ENCODE data around the gene ISG20L2.

Gene ISG20L2

DNA sequence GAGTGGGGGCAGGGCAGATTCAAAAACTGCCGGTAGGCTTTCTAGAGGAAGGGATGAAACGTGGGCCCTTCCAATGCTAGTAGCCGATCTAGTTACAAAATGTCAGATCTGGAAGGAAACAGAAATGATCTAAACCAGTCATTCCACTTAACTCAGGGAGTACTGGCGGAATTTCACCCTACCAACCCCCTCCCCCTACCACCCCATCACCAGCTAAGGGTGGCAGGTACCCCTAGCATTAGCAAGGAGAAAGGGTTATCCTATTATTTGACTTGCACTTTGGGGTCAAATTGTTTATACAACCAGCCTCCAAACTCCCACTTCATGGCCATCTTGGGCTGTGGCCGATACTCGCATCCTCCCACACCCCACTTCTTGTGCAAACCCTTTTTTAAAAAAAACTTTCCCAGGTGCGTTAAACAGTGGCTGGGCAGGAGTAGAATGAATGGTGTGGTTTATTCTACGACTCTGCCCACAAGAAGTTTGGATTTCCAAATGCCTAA lies 13.0 kb upstream of the ISG20L2 start:
- DNase-seq (ENCODE audit: extremely low read depth in 1 of 2, low read depth in 1 of 2) = no peak

DNA sequence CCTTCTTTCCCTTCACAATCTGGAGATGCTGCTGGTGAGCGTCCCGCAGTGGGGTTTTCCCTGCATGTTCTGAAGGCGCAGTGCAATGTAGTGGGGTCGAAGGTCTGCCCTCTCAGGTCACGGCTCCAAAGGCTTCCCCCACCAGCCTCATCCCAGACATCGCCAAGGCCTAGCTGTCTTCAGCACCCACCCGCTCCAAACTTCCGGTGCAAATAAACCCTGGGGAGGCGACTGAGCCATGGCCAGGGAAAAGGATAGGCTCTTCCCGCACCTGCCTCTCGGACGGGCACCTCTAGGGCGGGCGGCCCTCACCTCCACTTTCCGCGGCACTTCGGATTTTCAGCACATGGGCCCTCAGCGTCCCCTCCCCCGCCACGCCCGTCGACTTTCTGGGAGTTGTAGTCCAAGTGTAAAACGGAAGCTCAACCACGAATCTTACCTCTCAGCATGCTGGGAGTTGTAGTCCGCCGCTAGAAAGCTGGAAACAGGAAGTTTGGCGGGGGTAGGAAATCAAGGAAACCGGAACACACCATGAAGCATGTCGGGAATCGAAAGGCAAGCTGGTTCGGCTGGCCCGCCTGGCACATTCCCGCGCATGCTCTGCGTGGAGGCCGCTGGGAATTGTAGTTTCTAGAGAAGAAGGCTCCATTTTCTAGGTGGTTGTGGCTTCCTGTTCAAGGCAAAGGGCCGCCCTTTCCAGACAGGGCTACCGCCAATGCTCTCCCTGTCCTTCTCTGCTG lies 12.3 kb upstream of the ISG20L2 start, which contains the start of gene MRPL24:
TSS of gene MRPL24 (minus strand) at position 348 of the 740 bp plus-strand sequence. CDS start 2,384 bp downstream, outside the sequence.
- DNase-seq (ENCODE audit: extremely low read depth in 1 of 2, low read depth in 1 of 2) = peak; percentile 86 to 96

DNA sequence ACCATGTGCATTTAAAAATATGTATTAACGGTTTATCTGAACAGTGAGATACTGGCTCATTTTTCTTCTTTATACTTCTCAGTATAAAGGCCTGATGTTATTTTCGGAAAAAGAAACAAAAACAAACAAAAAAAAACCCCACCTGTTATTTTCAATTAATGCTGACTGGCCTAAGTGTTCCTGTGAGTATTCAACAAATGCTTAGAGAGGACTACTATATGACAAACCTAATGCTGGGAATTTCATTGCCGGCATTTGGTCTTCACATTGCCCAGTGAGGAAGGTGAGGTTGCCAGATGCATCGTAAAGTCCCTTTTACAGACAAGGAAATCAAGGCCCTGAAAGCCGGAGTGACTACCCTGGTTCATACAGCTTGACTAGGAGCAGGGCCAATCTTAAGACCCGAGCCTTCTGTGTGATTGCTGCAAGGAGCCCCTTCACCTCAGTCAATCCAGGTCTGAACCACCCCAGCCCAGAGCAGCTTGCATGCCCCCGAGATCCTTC lies 11.7 kb upstream of the ISG20L2 start:
- DNase-seq (ENCODE audit: extremely low read depth in 1 of 2, low read depth in 1 of 2) = no peak

DNA sequence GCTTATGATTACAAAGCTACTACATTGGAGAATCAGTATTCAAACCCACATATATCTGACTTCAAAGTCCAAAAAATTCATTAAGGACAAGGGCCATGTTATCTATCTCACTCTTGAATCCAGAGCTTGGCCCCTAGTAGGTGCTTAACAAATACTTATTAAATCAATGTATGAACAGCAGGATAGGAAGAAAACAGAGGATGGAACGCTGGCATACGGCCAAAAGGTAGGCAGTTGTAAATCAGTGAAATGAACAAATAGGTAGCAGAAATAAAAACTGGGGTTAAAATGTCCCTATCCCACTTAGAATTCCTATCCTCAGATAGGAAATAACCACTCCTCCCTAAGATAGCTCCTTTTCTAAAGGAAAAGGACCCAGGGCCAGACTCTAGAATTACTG lies 10.3 kb upstream of the ISG20L2 start:
- no peak for DNase-seq (ENCODE audit: extremely low read depth in 1 of 2, low read depth in 1 of 2)

DNA sequence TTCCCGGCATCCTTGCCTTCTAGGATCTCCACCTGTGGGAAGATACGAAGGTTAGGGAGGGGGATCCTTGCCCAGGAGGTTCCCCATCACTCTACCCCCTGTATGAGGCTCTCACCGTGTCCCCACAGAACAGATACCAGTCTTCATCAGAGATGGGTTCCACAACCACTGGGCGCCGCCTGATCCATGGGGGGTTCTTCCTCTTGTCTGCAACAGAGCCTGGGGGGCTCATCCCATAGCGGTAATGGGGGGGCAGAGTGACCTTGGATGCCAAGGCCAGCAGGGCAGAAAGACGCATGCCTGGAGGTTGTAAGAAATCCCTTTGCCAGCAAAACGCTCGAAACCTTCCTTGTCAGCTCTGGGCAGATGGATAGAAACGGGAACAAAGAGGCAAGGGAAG lies 9.8 kb upstream of the ISG20L2 start:
- DNase-seq (ENCODE audit: extremely low read depth in 1 of 2, low read depth in 1 of 2) = no peak

DNA sequence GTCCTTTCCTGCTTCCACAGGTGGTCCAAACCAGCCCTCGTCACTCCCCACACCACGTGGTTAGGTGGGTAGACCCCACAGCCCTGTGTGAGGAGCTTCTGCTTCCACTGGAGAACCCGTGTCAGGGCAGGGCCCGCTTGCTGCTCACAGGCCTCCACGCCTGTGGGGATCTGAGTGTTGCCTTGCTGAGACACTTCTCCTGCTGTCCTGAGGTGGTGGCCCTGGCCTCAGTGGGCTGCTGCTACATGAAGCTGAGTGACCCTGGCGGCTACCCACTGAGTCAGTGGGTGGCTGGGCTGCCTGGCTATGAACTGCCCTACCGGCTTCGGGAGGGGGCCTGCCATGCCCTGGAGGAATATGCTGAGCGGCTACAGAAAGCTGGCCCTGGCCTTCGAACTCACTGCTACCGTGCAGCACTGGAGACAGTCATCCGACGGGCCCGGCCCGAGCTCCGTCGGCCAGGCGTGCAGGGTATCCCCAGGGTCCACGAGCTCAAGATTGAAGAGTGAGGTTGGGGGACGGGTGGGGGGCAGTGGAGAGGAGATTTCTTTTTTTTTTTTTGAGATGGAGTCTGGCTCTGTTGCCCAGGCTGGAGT lies 5.5 kb upstream of the ISG20L2 start:
- DNase-seq (ENCODE audit: extremely low read depth in 1 of 2, low read depth in 1 of 2) = no peak

DNA sequence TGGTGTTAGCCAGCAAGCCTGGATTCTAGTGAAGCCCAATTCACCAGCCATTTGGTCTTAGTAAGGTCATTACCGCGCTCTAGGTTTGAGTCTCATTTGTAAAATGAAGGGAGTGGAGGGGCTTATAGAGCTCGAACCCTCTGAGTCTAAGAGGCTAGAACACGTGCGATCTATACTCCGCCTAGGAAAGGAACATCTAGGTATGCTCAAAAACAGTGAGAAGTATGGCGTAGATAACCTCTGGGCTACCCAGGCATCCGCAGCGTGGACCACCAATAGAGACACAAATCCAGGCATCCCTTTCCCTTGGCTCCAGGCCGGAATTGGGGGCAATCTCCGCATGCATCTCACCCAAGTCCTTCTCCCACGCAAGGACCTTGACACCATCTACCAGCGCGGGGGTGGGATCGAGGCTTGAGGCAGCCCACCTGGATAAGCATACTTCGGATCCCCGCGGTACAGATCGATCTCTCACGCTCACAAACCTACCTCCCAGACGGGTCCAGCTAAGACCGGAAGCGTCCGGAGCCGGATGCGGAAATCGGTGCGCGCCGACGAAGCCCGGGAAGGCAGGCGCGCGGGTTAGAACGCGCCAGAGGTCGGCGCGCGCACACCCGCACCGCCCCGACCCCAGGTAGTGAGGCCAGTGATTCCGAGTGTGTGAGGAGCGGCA lies 504 bp downstream of the ISG20L2 start, which contains the start of gene METTL25B:
TSS of gene METTL25B (plus strand) at position 544 of the 673 bp plus-strand sequence. CDS start 636 bp downstream, outside the sequence.
- peak; percentile 70 to 73 for DNase-seq (ENCODE audit: extremely low read depth in 1 of 2, low read depth in 1 of 2)

DNA sequence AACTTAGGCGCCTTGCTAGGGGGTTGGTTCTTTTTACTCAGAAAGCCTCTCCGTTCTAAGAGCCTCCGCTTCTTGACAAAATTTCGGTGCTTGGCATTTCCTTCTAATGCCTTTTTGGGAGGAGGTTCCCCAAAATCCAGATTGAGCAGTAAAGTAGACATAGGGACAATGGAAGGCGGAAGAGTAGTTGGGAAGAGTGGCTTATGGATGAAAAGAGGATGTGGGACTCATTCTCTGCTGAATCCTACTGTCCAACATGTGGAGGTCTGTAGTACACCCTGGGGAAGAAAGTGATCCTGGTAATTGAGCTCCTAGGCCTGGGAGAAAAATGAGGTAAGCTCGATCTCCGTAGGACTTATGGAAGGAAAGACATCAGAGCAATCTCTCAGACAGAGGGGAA lies 1.1 kb downstream of the ISG20L2 start:
- no peak for DNase-seq (ENCODE audit: extremely low read depth in 1 of 2, low read depth in 1 of 2)

DNA sequence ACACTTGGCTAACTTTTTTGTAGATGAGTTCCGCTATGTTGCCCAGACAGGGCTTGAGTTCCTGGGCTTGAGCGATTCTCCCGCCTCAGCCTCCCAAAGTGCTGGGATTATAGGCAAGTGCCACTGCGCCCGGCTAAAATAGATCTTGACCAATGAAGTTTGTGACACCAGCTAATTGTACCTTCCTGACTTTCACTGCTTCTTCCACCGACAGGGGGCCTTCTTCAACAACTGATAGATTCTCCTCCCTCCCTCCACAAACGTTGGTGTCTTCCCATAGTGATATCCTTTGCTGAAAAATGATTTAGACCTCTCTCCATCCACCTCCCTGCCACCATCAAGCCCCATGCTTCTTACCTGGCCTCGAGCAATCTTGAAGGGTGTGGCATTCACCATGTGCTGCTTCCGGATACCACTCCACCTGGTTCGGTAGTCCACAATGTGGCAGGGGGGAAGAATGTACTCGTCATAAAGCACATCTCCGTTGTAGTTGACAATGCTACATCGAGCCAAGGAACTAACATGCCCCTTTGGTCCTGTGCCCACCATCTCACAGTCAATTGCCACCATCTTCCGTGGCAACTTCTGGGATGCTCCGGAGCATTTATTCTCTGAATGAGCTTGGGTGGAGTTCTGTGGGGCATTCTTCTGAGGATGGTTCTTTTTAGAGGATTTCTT lies 1.9 kb downstream of the ISG20L2 start:
- no peak for DNase-seq (ENCODE audit: extremely low read depth in 1 of 2, low read depth in 1 of 2)

DNA sequence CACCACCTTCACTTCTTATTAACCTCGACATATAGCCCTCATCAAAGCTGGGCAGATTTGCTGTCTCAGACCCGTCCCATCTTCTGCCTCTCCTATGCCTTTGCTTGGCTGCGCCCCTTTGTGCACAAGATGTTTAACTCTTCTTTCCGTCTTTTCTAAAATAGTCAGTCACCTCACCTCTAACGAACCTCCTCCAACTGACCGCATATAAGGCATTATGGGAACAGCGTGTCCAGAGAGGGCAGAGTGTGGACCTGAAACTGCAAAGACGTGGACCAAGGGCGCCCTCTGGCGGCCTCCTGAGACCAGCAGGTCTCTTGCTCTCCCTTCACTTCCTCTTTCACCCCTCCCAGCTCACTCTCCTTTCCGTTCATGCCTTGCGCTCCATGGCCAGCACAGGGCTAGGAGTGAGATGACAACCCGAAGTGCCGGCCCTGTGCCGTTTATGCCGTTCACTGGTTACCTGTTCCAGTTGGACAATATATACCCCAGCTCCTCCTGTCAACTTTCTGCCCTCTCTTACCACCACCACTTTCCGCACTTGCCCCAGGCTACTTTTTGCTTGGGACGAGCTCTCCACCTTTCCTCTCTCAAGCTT lies 2.8 kb downstream of the ISG20L2 start:
- peak; percentile 49 to 71 for DNase-seq (ENCODE audit: extremely low read depth in 1 of 2, low read depth in 1 of 2)

DNA sequence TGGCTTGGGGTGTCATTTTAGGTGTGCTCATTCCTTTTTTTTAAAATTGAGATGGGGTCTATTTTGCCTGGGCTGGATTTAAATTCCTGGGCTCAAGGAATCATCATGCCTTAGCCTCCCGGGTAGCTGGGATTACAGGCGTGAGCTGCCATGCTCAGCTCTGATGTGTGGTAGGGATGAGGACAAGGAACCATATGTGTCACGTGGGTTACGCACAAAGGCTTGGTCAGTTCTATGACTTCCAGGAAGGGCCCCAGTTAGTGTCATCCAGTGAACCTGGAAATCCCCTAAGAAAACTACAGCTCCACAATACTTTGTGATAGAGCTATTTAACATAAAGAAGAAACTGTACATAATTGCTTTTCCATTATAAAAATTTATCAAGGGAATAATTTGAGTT lies 7.0 kb downstream of the ISG20L2 start:
- DNase-seq (ENCODE audit: extremely low read depth in 1 of 2, low read depth in 1 of 2) = no peak

DNA sequence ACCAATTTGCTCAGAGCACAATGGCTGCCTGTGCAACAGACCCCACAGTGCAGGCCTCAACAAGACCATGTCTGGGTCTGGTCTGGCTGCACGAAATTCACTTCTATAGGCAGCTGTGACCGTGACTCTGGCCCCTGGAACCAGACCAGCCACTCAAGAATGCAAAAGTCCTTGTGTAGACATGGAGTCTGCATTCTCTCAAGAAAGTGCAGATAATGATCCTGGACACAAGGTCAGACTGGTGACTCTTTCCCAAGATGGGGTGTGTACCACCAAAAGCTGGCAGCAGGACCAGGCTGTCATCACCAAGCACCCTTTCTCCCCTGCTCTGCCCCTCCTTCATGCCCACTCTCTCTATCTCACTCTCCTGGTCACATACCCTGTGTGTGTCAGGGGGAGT lies 7.4 kb downstream of the ISG20L2 start:
- no peak for DNase-seq (ENCODE audit: extremely low read depth in 1 of 2, low read depth in 1 of 2)

DNA sequence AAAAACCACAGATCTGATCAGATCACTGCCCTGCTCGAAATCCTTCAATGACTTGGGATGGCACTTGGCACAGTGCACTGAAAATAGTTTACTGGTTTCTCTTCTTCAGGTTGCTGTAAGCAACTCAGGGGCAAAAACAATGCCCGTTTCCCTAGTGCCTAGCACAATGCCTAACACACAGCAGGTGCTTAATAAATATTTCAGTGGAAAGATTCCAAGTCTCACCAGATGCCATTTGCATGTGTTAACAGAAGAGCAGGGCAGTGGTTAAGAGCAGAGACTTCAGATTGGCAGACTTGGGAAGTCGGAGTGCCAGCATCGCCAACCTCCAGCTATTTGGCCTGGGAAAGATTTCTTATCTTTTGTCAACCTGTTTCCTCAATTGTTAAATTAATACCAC lies 11.2 kb downstream of the ISG20L2 start:
- no peak for DNase-seq (ENCODE audit: extremely low read depth in 1 of 2, low read depth in 1 of 2)

DNA sequence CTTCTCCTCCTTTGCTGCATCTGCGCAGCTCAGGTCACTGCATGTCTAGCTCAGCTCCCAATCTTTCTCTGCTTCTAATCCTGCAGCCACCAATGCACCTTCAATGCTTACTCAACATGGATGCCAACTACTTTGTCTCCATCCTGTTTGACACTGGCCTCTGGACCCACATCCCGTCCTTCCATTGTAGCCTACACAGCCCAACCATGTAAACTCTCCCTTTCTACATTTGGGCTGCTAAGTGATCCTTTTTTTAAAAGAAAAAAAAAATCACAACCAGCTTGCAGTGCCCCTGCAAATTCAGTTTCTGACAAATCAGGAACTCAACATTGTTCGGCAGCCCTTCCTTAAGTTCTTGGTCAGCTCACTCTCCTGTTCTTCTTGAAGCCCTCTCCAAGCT lies 13.7 kb downstream of the ISG20L2 start:
- DNase-seq (ENCODE audit: extremely low read depth in 1 of 2, low read depth in 1 of 2) = no peak

DNA sequence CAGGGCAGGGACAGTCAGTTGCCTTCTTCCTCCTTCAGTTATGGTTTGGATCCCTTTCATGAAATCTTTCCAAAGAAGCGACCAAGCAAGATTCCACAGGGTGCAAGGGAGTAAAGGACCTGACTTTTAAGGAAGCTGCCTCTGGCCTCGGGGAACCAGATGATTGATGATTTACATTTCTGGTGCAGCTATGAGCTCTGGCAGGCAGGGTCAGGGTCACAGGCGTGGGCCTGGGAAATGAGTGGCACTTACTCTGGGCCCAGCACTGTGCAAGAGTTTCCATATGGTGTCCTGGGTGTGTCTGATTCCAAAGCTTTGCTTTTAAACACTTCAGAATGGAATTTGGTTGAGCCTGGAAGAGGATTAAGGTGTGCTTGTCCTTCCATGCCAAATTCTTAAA lies 15.9 kb downstream of the ISG20L2 start:
- DNase-seq (ENCODE audit: extremely low read depth in 1 of 2, low read depth in 1 of 2) = no peak

DNA sequence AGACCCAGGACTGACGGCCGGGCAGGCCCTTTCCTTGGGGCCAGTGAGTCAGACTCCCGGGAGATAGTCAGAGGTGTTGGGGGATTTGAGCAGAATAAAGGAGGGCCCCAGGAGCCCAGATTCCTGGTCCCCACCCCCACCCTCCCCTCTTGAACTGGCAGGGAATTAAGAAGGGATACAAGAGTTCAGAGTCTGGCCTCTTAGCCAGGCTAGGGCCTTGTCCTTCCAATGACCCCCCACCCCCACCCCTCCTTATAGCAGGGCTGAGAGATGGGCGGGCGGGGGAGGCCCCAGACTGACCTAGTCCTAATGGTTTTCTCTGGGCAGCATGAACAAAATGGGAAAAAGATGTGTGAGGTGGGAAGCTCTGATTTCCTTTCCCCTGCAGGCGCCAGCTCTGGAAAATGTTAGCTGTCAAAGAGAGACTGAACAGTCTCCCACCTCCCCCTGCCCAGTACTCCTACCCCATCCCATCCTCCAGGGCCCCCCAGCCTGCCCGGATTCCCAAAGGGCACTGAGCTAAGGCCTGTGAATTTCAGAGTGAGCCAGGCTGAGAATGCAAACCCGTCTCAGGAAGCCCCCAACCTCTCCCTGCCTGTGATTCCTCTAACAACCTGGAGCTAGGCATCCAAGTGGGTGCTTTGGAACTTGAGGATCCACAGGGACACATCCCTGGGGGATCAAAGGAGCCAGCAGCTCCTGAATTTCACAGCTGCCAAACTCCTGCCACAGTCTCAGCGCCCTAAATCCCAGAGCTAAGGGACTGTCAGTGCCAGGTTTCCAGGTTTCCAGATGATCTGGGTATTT lies 17.4 kb downstream of the ISG20L2 start:
- DNase-seq (ENCODE audit: extremely low read depth in 1 of 2, low read depth in 1 of 2) = no peak

DNA sequence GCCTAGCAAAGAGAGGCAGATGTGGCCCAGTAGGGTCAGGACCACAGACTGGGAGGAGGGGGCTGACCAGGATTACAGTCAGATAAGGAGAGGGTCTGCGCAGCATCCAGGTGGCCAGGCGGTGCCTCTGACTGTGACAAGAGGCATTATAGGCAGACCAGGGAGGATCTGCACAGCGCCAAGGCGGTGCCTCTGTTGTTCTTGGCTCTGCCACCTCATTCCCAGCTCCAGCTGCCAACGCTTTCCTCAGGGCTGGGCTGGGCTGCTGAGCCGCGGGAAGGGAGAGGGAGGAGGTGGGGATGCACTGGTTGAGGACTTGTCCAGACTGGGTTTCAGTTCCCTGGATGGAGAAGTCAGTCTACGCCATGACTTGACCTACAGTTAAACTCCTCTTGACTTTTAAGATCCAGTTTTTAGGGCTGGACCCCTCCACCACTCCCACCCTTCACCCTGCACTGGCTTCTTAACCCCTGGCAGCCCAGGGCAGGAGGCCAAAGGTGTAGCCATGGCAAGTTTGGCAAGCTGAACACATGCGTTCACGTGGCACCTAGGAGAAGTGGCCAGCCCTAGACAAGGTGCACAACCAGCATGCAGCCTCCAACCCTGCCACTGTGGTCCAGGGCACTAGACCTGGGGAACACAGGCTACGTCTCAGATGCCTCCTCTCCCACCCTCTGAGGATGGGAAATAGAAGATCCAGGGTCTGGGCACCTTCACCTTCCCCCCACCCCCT lies 18.6 kb downstream of the ISG20L2 start:
- no peak for DNase-seq (ENCODE audit: extremely low read depth in 1 of 2, low read depth in 1 of 2)

DNA sequence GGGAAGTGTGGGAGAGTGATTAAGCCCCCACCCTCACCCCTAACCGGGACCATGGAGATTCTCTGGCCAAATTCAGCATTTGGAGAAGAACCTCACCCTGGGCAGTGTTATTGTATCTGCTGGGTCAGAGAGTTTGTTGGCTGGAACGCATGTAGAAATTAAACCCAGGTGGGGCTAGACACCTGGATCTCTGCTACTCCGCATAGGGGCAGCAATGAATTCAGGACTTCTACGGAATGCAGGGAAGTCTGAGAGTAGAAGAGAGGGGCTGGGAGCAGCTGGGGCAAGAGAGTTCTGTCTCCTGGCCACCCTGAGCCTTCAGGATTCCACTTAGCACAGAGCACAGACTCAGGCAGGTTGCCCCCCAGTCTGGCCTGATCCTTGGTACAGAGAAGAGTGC lies 19.5 kb downstream of the ISG20L2 start:
- no peak for DNase-seq (ENCODE audit: extremely low read depth in 1 of 2, low read depth in 1 of 2)

DNA sequence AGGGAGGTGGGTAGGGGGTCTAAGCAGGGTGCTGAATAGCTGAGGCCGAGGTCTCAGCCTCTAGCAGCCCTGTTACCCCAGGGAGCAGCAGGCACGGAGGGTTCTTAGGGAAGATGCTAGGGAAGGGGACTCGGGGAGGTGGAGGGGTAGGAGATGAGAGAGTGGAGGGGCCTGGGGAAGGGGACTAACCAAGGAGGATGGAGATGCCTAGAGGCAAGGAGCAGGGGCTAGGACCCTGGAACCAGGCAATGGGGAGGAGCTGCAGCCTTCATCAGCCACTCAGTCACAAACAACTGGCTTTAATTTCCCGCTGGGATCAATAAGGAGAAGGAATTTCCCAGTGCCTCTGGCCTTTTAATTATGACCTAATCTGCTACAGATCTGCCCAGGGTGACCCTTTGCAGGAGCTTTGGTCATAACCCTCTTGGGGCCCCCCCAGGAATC lies 20.3 kb downstream of the ISG20L2 start:
- DNase-seq (ENCODE audit: extremely low read depth in 1 of 2, low read depth in 1 of 2) = no peak

Data from stimulated activated CD8-positive, alpha-beta memory T cell treated with anti-CD3 and anti-CD28 coated beads, Interleukin-7, amount 100 ng/mL, for 48 hours (primary cell).